Thoracic aorta (tissue), 2 donors: Measurements from ENCODE around the gene SLC4A11. TPM values are rescaled to one million over a fixed set of nuclear protein-coding genes. Genes with fewer than 3 reads are reported as not detected.
A peak's percentile ranks its signal among the peaks of the same experiment; 100 is the strongest.

ENCODE experiments used
- ATAC-seq: fragments of 150-250 bp; one replicate; pipeline ENCODE4 v1.8.0; 2017; ENCODE audit warnings: low read depth; ENCODE audit not compliant: insufficient number of reproducible peaks, low FRiP score
- DNase-seq: peaks from one replicate; pipeline ENCODE4 v3.0.0-alpha.2; 2020; ENCODE audit warnings: low spot score
- H3K27ac ChIP-seq, 2 donors: fragments of 200-600 bp; sonication (generic); 1 replicate in 1 of 2; 2 replicates in 1 of 2; pipeline ENCODE4 v1.5.1; 2016; ENCODE audit warnings: mild to moderate bottlenecking in 2 of 2, moderate library complexity in 2 of 2
- H3K27me3 ChIP-seq: fragments of 200-600 bp; sonication (generic); replicated peaks from 2 replicates; pipeline ENCODE4 v1.6.0; 2016; ENCODE audit warnings: mild to moderate bottlenecking; ENCODE audit not compliant: insufficient read depth
- H3K36me3 ChIP-seq: fragments of 200-600 bp; sonication (generic); one replicate; pipeline ENCODE4 v1.5.1; 2016
- H3K4me1 ChIP-seq, 2 donors: fragments of 200-600 bp; sonication (generic); 1 replicate in 1 of 2; 2 replicates in 1 of 2; pipeline versions ENCODE4 v1.5.1 to v1.6.0; 2016; ENCODE audit warnings: low read depth in 2 of 2, mild to moderate bottlenecking in 1 of 2; ENCODE audit not compliant: control insufficient read depth in 1 of 2
- H3K4me3 ChIP-seq: fragments of 200-600 bp; sonication (generic); 2 replicates; pipeline ENCODE4 v1.5.1; 2016; ENCODE audit warnings: mild to moderate bottlenecking
- H3K9me3 ChIP-seq: fragments of 200-600 bp; sonication (generic); 2 replicates; pipeline ENCODE4 v1.5.1; 2016
- CTCF ChIP-seq: fragments of 200-600 bp; sonication (generic); IDR thresholded peaks from one replicate; pipeline ENCODE4 v1.5.1; 2019; ENCODE audit warnings: antibody characterized with exemption
- total RNA-seq, 2 donors: library from RNA; depleted of rRNA; stranded (reverse); fragments of >200 nt; gene quantifications; one replicate each; pipeline versions ENCODE4 v1.1.0 to v1.2.3, GENCODE V29; 2016

The SLC4A11 gene
- total RNA-seq, result under 1 TPM in 1 of 2 donors, not detected in 1; 0.27 TPM

DNA sequence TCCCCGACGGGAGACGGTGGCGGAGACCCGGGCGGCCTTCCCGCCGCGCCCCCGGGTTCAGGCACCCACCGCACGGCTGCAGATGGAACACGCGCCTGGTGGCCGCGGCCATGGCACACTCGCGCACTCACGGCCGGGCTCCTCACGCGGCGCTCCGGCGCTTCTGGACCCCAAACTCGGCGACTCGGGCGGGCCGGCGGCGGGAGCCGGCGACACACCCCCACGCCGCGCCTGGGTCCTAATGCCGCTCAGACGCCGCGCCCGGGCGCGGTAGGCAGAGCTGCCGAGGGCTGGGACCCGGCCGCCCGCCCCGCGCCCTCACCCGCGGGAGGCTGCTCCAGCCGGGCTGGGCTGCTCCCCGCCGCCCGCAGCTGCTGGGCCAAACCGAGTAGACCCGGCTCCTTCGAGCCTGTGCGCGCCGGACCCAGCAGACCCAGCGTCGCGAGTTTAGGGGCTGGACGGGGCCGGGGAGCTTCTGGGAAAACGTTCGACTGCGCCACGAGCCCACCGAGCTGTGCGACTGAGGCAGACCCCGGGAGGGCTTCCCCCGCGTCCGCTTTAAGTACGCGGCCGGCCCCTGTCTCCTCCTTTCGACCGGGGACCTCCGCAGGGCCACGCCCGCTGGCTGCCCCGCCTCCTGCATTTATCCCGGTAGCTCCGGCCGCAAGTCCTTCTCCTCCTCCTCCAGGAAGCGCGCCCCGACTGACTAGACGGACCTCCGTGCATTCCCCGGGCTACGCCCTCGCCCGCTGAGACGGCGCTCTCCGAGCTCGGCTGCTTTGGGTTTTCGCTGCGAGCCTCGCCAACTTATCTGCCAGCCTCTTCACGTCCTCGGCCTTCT lies at the start of gene SLC4A11:
Gene SLC4A11, minus strand, starts transcription at position 165 of the 841 bp plus-strand sequence. Its CDS starts 53 bp downstream, at position 112.
- no peak for DNase-seq

DNA sequence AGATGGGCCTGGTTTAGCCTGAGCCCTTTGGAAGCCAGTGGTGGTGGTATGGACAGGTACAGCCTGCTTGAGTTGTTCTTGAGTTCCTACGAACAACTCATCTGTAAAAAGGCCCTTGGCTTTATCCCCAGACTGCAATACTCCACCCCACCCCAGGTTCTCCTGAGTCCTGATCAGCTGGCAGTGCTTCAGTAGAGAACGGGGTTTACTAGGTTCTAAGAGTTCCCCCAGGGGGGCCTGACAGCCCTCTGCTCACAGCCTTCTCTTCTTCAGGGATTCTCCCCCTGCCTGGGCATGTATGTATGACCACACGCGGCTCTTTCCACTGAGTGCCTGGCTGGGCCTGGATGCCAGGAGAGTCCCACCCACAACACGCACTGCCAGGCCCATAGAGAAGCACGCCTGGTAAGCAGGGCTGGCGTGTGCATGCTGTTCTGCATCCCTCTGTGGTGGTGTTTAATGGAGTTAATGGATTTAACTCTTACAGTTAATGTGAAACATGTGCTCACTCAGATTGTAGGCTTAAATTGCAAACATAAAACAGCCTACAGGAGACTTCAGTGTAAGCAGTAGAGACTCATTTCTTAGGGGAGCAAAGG lies 44.3 kb upstream of the SLC4A11 start:
- DNase-seq (no peak), ATAC-seq (no peak)
- no peak overlapping the region for H3K4me3 ChIP-seq
- no peaks in the 10 kb centered on the region for H3K27me3 ChIP-seq
- peaks cover 66% of the 10 kb centered on the region for H3K36me3 ChIP-seq
- no peaks in the 10 kb centered on the region for H3K9me3 ChIP-seq
- H3K4me1 ChIP-seq, result no peaks in the 10 kb centered on the region
- no peak overlapping the region for H3K27ac ChIP-seq
- no peak for TF ChIP-seq CTCF

More for the DNA sequence above, at the start of gene SLC4A11:
- TF ChIP-seq CTCF, result no peak
- no peak for ATAC-seq
- Histone ChIP-seq H3K9me3 (no peaks in the 10 kb centered on the region), H3K27me3 (peaks cover 11% of the 10 kb centered on the region), H3K4me3 (peak within 1 kb of the TSS; percentile 93), H3K36me3 (no peaks in the 10 kb centered on the region), H3K27ac (no peak within 1 kb of the TSS), H3K4me1 (peaks cover 7 to 24% of the 10 kb centered on the region in 2 donors)

DNA sequence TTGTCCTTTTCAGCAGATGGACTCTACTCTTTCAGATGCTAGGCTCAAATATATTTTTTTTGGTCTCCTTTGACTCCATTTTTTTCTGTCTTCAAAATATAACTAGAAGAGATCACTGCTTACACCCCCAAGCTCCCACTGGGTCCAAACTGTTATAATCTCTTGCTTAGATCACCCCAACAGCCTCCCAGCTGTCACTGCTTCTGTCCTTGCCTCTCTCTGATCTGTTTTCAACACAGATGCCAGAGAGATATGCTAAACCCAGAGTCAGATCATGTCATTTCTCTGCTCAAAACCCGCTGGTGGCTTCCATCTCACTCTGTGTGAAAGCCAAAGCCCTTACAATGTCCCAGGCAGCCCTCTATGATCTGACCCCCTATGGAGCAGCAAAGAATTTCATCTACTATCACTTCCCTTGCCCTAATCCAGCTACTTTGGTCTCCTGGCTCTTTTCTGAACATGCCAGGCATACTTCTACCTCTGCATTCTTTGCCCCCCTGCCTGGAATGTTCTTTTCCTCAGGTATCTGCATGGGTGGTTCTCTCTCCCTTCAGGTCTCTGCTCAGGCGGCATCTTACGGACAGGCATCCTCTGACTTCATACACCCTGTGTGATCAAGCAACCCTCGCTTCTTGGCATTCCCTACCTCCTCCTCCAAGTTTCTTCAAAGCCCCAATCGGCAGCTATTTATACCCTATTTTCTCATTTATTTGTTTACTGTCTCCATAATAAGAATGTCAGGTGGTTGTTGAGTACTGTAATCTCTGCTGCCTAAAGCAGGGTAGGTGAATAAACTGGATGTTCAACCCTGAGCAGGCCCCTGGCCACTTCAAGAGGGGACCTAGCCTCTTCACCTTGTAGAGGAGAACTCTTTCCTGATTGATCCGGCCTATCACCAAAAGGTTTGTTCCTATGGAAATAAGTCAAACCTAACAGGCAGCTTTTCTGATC lies 43.6 kb upstream of the SLC4A11 start:
- H3K36me3 ChIP-seq, result peaks cover 70% of the 10 kb centered on the region
- H3K4me1 ChIP-seq, result no peaks in the 10 kb centered on the region
- no peaks in the 10 kb centered on the region for H3K9me3 ChIP-seq
- no peak overlapping the region for H3K4me3 ChIP-seq
- no peak for TF ChIP-seq CTCF
- no peak for DNase-seq
- no peak for ATAC-seq
- no peaks in the 10 kb centered on the region for H3K27me3 ChIP-seq
- H3K27ac ChIP-seq, result no peak overlapping the region

DNA sequence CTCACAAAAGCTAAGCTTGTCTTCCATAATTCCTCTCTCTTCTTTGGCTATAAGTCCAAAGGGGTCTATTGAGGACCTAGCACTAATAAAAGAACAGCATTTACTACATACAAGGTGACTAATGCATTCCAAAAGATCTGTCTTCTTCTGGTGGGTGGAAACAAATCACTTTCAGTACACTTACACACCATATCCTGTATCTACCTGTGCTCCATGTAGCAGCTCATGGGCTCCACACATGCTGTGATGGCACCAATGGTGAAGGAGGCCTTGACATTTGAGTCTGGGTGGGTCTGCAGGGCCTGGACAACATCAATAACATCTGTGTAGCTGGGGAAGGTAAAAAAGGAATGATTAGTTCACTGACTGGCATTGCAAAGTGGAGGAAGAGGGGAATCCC lies 42.4 kb upstream of the SLC4A11 start:
- Histone ChIP-seq H3K9me3 (no peaks in the 10 kb centered on the region), H3K36me3 (peaks cover 70% of the 10 kb centered on the region), H3K4me1 (no peaks in the 10 kb centered on the region), H3K27ac (no peak overlapping the region), H3K27me3 (no peaks in the 10 kb centered on the region), H3K4me3 (no peak overlapping the region)
- ATAC-seq, result no peak
- no peak for TF ChIP-seq CTCF
- DNase-seq, result no peak
